Vagina (tissue), 2 donors: ENCODE results near the gene SPPL2A. TPM values are rescaled to one million over a fixed set of nuclear protein-coding genes. Genes with fewer than 3 reads are reported as not detected.

Experiments
- DNase-seq, 2 donors: peaks; one replicate each; pipeline ENCODE4 v3.0.0-alpha.2; 2017; ENCODE audit errors: extremely low spot score in 2 of 2
- H3K27ac ChIP-seq: fragments of 200-600 bp; sonication (generic); one replicate; pipeline ENCODE4 v1.5.1; 2019
- H3K27me3 ChIP-seq: fragments of 200-600 bp; sonication (generic); one replicate; pipeline ENCODE4 v1.5.1; 2019
- H3K36me3 ChIP-seq, 2 donors: fragments of 200-600 bp; sonication (generic); one replicate each; pipeline ENCODE4 v1.5.1; 2017 to 2019
- H3K4me1 ChIP-seq: fragments of 200-600 bp; sonication (generic); one replicate; pipeline ENCODE4 v1.5.1; 2019
- H3K4me3 ChIP-seq, 2 donors: fragments of 200-600 bp; sonication (generic); 1 replicate in 1 of 2; 2 replicates in 1 of 2; pipeline ENCODE4 v1.5.1; 2016 to 2019
- H3K9me3 ChIP-seq: fragments of 200-600 bp; sonication (generic); one replicate; pipeline ENCODE4 v1.5.1; 2019
- POLR2A ChIP-seq, 2 donors: fragments of 450-650 bp; IDR thresholded peaks; one replicate each; pipeline ENCODE4 v1.6.1; 2017; ENCODE audit warnings: antibody characterized with exemption in 2 of 2, mild to moderate bottlenecking in 2 of 2, moderate library complexity in 2 of 2
- POLR2AphosphoS5 ChIP-seq, 2 donors: sonication (generic); formaldehyde crosslinking; IDR thresholded peaks; one replicate each; pipeline ENCODE4 v1.9.0; 2017; ENCODE audit warnings: antibody characterized with exemption in 2 of 2, mild to moderate bottlenecking in 2 of 2, low read depth in 1 of 2; ENCODE audit not compliant: insufficient read depth in 1 of 2
- intact Hi-C: fragments of 100-400 bp; cut with DNase I; formaldehyde crosslinking; loops from one replicate; pipeline ENCODE4 v1.15.1; 2023
- total RNA-seq: library from RNA; depleted of rRNA; stranded (reverse); fragments of >200 nt; gene quantifications from one replicate; pipeline ENCODE4 v1.2.3, GENCODE V29; 2016
- TF ChIP-seq, protein P1 (sequence below), 3 experiments: fragments of 450-650 bp in 2 of 3; fragments of 200-600 bp in 1 of 3; sonication (generic) in 1 of 3; IDR thresholded peaks; one replicate each; pipeline ENCODE4 v1.5.1; 2017 to 2019; ENCODE audit warnings: antibody characterized with exemption in 3 of 3, mild to moderate bottlenecking in 2 of 3, moderate library complexity in 2 of 3

SPPL2A gene
- total RNA-seq, 1 donor from 2014 or later: 147 TPM

DNA sequence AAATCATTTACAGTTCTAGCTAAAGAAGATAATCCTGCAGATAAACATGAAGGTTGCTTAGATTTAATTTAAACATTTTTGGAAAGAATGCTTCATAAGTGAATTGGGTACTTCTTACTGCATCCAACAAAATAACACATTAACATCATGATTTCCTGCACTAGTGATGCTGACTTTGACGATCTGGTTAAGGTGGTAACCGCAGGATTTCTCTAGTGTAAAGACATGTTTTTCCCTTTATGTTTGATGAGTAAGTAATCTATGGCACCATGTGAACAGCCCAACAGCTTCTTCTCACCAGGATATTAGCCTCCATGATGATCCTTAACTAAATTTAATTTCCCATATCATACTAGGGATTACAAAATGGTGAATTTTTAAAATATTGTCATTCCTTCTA is 14.1 kb downstream of the SPPL2A start:
- Histone ChIP-seq H3K36me3 (peaks cover 0 to 7% of the 10 kb centered on the region in 2 donors), H3K9me3 (no peaks in the 10 kb centered on the region), H3K27me3 (no peaks in the 10 kb centered on the region), H3K27ac (no peak overlapping the region), H3K4me1 (peaks cover 32% of the 10 kb centered on the region), H3K4me3 (no peak overlapping the region)
- intact Hi-C loops: no loop called here
- TF ChIP-seq, protein P1, sequence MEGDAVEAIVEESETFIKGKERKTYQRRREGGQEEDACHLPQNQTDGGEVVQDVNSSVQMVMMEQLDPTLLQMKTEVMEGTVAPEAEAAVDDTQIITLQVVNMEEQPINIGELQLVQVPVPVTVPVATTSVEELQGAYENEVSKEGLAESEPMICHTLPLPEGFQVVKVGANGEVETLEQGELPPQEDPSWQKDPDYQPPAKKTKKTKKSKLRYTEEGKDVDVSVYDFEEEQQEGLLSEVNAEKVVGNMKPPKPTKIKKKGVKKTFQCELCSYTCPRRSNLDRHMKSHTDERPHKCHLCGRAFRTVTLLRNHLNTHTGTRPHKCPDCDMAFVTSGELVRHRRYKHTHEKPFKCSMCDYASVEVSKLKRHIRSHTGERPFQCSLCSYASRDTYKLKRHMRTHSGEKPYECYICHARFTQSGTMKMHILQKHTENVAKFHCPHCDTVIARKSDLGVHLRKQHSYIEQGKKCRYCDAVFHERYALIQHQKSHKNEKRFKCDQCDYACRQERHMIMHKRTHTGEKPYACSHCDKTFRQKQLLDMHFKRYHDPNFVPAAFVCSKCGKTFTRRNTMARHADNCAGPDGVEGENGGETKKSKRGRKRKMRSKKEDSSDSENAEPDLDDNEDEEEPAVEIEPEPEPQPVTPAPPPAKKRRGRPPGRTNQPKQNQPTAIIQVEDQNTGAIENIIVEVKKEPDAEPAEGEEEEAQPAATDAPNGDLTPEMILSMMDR (IDR thresholded peaks at IDR 0.05): no peak
- no peak for TF ChIP-seq POLR2AphosphoS5 (IDR thresholded peaks at IDR 0.05; ENCODE audit: insufficient read depth in 1 of 2, low read depth in 1 of 2)
- DNase-seq: no peak

DNA sequence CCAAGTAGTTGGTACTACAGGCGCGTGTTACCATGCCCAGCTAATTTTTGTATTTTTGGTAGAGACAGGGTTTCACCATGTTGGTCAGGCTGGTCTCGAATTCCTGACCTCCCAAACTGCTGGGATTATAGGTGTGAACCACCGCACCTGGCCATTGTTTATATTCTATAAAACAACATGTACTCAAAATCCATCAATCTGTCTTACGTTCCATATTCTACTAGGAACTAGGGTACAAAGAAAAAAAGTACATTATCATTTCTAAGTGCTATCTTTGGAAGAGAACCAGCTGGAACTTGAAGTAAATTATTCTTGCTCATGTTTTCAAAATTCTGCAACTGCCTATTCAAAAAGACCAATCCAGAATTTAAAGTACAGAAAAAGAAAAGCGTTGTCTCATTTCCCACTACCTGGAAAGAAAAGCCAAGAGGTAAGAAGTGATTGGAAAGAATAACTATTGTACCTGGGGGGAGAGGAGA is 15.2 kb downstream of the SPPL2A start:
- no peak for DNase-seq
- Histone ChIP-seq H3K4me3 (no peak overlapping the region), H3K36me3 (peaks cover 0 to 14% of the 10 kb centered on the region in 2 donors), H3K27me3 (no peaks in the 10 kb centered on the region), H3K9me3 (no peaks in the 10 kb centered on the region), H3K4me1 (peaks cover 32% of the 10 kb centered on the region), H3K27ac (no peak overlapping the region)
- intact Hi-C loops: no loop called here
- TF ChIP-seq POLR2AphosphoS5 (IDR thresholded peaks at IDR 0.05; ENCODE audit: insufficient read depth in 1 of 2, low read depth in 1 of 2) (no peak), POLR2A (IDR thresholded peaks at IDR 0.05) (no peak)
- TF ChIP-seq, protein P1 (IDR thresholded peaks at IDR 0.05): no peak

DNA sequence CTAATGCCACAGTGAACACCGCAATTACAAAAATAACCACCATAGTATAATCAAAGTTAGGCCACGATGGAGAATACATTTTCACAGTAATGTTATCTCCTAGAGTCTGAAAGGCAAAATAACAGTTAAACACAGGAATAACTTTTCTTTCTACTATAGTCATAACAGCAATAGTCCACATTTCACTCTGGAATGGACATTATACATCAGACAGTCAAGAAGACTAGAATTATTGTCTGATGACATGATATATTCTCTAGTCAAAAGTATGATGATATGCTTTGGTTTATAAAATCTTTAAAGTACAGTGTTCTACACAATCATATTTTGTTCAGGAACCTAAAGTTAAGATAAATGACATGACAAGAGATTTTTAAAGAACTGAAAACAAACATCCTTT is 18.0 kb downstream of the SPPL2A start:
- Histone ChIP-seq H3K36me3 (peaks cover 0 to 29% of the 10 kb centered on the region in 2 donors), H3K4me1 (peaks cover 18% of the 10 kb centered on the region), H3K4me3 (no peak overlapping the region), H3K9me3 (no peaks in the 10 kb centered on the region), H3K27ac (no peak overlapping the region), H3K27me3 (no peaks in the 10 kb centered on the region)
- DNase-seq: no peak
- no peak for TF ChIP-seq POLR2A (IDR thresholded peaks at IDR 0.05)
- no peak for TF ChIP-seq POLR2AphosphoS5 (IDR thresholded peaks at IDR 0.05; ENCODE audit: insufficient read depth in 1 of 2, low read depth in 1 of 2)
- TF ChIP-seq, protein P1 (IDR thresholded peaks at IDR 0.05): no peak
- intact Hi-C loops: no loop called here

DNA sequence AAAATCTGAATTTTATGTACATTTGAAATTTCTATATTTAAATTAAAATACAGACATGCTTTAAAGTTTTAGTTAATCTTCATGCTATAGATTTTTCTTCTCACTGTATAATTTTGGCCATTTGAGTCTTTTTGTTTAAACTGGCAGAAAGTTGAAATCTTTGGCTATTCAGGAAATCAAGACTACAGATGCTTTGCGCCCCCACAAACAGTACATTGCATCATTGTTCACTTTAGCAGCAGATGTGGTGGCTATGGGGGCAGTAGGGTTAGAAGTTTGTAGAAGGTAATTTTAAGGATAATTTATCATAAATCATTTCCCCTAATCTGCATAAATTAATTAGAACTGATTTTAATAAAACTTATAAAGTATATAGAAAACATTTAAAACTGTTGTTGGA is 20.9 kb downstream of the SPPL2A start:
- intact Hi-C loops: no loop called here
- Histone ChIP-seq H3K4me3 (no peak overlapping the region), H3K36me3 (peaks cover 0 to 37% of the 10 kb centered on the region in 2 donors)

DNA sequence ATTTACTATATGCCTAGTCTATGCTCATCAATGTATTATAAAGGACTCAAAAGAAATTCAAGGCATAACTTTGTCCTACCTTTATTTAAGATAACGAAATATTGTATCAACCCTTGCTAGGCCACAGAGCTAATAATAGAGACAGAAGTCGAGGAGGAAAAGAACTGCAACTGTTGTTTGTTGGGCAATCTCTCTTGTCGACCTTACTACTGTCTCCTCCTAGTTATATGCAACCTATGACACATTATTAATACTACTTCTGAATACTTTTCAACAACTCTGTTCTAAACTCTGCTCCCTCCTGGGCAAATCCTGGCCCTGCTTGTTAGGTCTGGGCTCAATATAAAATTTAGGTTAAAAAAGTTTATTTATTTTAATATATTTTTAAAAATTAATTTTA is 24.6 kb downstream of the SPPL2A start:
- Histone ChIP-seq H3K36me3 (peaks cover 0 to 58% of the 10 kb centered on the region in 2 donors), H3K27ac (no peak overlapping the region), H3K4me3 (no peak overlapping the region), H3K9me3 (no peaks in the 10 kb centered on the region), H3K27me3 (no peaks in the 10 kb centered on the region), H3K4me1 (no peaks in the 10 kb centered on the region)
- intact Hi-C loops: no loop called here
- DNase-seq: no peak
- TF ChIP-seq POLR2AphosphoS5 (IDR thresholded peaks at IDR 0.05; ENCODE audit: insufficient read depth in 1 of 2, low read depth in 1 of 2): no peak

More for the DNA sequence above, 20.9 kb downstream of the SPPL2A start:
- no peak overlapping the region for H3K27ac ChIP-seq
- H3K27me3 ChIP-seq: no peaks in the 10 kb centered on the region
- no peaks in the 10 kb centered on the region for H3K4me1 ChIP-seq
- TF ChIP-seq POLR2AphosphoS5 (IDR thresholded peaks at IDR 0.05; ENCODE audit: insufficient read depth in 1 of 2, low read depth in 1 of 2) (no peak), POLR2A (IDR thresholded peaks at IDR 0.05) (no peak)
- TF ChIP-seq, protein P1 (IDR thresholded peaks at IDR 0.05): no peak
- no peak for DNase-seq
- no peaks in the 10 kb centered on the region for H3K9me3 ChIP-seq
